A549 treated with AZD2906 at 1 μM for 4 hours (cell line): ENCODE data around the gene TCF12. TPM values are rescaled to one million over a fixed set of nuclear protein-coding genes. Genes with fewer than 3 reads are reported as not detected.

Source experiments
- total RNA-seq: library from RNA; stranded (reverse); fragments of 200-300 nt; extraction: Qiagen RNA extraction; gene quantifications from 5 replicates; pipeline ENCODE4 v1.2.3, GENCODE V29; 2022

TCF12 gene
- 29.6 to 40.0 TPM (median 39.1 TPM) in 5 replicates for total RNA-seq

DNA sequence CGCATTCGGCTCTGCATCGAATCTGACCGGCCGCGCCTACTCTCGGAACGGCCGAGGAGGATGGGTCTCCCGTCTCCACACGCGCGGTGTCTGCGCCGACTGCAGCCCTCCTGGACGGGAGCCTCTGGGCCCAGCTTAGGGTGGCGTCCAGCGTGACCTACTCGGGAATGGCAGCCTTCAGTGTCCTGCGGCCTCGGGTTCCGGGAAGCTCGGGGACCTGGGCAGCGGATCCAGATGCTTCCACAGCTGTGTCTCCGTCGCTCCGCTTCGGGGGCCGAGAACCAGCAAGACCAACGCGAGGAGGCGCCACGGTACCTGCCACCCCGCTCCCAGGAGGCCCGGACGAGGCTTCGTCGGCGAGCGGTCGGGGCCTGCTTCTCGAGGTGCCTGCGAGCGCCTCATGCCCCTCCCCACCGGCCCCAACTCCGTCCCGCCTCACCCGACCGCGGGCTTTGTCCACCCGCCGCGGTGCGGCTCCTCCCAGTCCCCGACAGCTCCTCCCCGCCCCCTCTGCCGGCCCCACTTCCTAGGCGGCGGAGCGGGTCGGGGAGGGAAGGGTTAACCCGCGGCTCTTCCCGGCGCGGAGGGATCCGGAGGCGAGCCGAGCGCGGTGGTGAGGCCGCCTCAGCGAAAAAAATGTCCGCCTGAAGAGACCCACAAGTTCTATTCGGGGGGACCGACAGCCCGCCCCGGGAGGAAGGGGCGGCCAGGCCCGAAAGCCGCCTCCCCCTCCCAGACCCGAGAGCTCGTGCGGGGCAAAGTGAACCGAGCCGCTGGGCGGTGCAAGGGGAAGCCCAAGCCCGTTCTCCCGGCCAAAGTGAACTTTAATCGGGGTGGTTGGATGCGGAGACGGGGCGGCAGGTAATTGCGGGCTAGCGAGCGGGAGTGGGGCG is at the start of gene TCF12:
Gene TCF12 (plus strand): TSS at position 599 of the 893 bp plus-strand sequence. CDS start 1,270 bp downstream, outside the sequence.

Other genes with a start within 250 kb of the TCF12 start
- 12.9 to 14.9 TPM (median 13.3 TPM) in 5 replicates for gene ZNF280D, start 185.1 kb upstream of the TCF12 start, total RNA-seq